ENCODE measurements around the gene GID8. TPM values are rescaled to one million over a fixed set of nuclear protein-coding genes. Genes with fewer than 3 reads are reported as not detected.

Gene GID8
- total and polyA plus RNA-seq, 2 of the 13 experiments (the other 11 are each of a cell fraction or from before 2014, with no cell fraction given), result 39.6 to 59.8 TPM

GRCh38 chr20:62945771-62946339 lies 7.9 kb downstream of the GID8 start (continued):
- no peak for TF ChIP-seq ZNF331 (CRISPR knock-in tag; IDR thresholded peaks at IDR 0.05)
- no peak for TF ChIP-seq ZNF30 (CRISPR knock-in tag; IDR thresholded peaks at IDR 0.05)
- no peak for TF ChIP-seq MED8 (CRISPR knock-in tag; IDR thresholded peaks at IDR 0.05; ENCODE audit: insufficient replicate concordance)
- TF ChIP-seq MAFF (IDR thresholded peaks at IDR 0.05; ENCODE audit: low read depth, low read length), result no peak
- peak in 1 of 2 experiments; percentile 57; a peak in 3 of 4 replicates for TF ChIP-seq POLR2A (IDR thresholded peaks at IDR 0.05; ENCODE audit: insufficient read depth in 1 of 2, low read depth in 2 of 2, low read length in 2 of 2)
- no peak for TF ChIP-seq TIGD3 (CRISPR knock-in tag; IDR thresholded peaks at IDR 0.05; ENCODE audit: borderline replicate concordance)
- TF ChIP-seq ZNF557 (CRISPR knock-in tag; IDR thresholded peaks at IDR 0.05), result no peak
- no peak for TF ChIP-seq ZNF275 (CRISPR knock-in tag; IDR thresholded peaks at IDR 0.05; ENCODE audit: borderline replicate concordance)
- no peak for TF ChIP-seq FOXP4 (CRISPR knock-in tag; IDR thresholded peaks at IDR 0.05)
- TF ChIP-seq CSRNP2 (CRISPR knock-in tag; conservative IDR thresholded peaks at IDR 0.05; ENCODE audit: low read depth), result no peak
- no peak for TF ChIP-seq DR1 (CRISPR knock-in tag; IDR thresholded peaks at IDR 0.05)
- TF ChIP-seq HNRNPLL (IDR thresholded peaks at IDR 0.05; ENCODE audit: low read depth, low read length, poor library complexity, severe bottlenecking), result peak; percentile 12
- 0 out of 2 replicates have a peak, but pooled peaks have one; percentile 52 for TF ChIP-seq PAF1 (CRISPR knock-in tag; IDR thresholded peaks at IDR 0.05)
- no peak for TF ChIP-seq SUZ12 (IDR thresholded peaks at IDR 0.05; ENCODE audit: low read depth, low read length)
- no peak for TF ChIP-seq NAIF1 (CRISPR knock-in tag; IDR thresholded peaks at IDR 0.05; ENCODE audit: borderline replicate concordance)
- peak; percentile 45; the same call in 1 of the 2 replicates for TF ChIP-seq ZNF687 (CRISPR knock-in tag; IDR thresholded peaks at IDR 0.05)
- no peak for TF ChIP-seq ZBTB14 (CRISPR knock-in tag; IDR thresholded peaks at IDR 0.05)
- TF ChIP-seq ZBTB8A (CRISPR knock-in tag; IDR thresholded peaks at IDR 0.05; ENCODE audit: borderline replicate concordance, low read depth), result no peak
